ENCODE results near the gene DOCK9. TPM values are rescaled to one million over a fixed set of nuclear protein-coding genes. Genes with fewer than 3 reads are reported as not detected.

The DOCK9 gene
- total and polyA plus RNA-seq, 2 donors (not counting 3 experiments of a cell fraction or from before 2014, with no cell fraction given) = 147 to 323 TPM

GRCh38 chr13:98892077-98892476 lies 85.8 kb downstream of the DOCK9 start:
- peak; percentile 48 for DNase-seq (ENCODE audit: low read depth, low spot score)
- intact Hi-C loops (cut with micrococcal nuclease) = loop anchor here (2.0 to 5.0 kb wide), 3 partner anchors 19 to 140 kb away; partner anchors contain the start of gene DOCK9

More at GRCh38 chr13:98892077-98892476, 85.8 kb downstream of the DOCK9 start:
- H3K27ac ChIP-seq (ENCODE audit: insufficient read depth, low read depth, low read length) = no peak overlapping the region
- BruUV-seq (replicated peaks) = no TSS peak
- no peaks in the 10 kb centered on the region for H3K79me2 ChIP-seq (ENCODE audit: control insufficient read depth, insufficient read depth, low read length)
- H3K9ac ChIP-seq (replicated peaks; ENCODE audit: extremely low read depth, insufficient read depth, low read length) = no peak overlapping the region
- no peaks in the 10 kb centered on the region for H3K9me1 ChIP-seq (replicated peaks; ENCODE audit: control insufficient read depth, extremely low read depth, insufficient read depth, low read length)
- H3K4me2 ChIP-seq (ENCODE audit: insufficient read depth, low read length) = no peak overlapping the region
- H2AFZ ChIP-seq (ENCODE audit: low read depth, low read length) = no peak overlapping the region
- ChIA-PET POLR2A (no interaction called here), CTCF (interaction anchor here (0.9 to 3.8 kb wide), 4 partner anchors 16 to 142 kb away, joined by 3 to 18 read pairs (median 6); no protein-coding TSS in a partner anchor)
- no peaks in the 10 kb centered on the region for H4K20me1 ChIP-seq (replicated peaks; ENCODE audit: control insufficient read depth, extremely low read depth, insufficient read depth, low read length)
- no peak for FAIRE-seq
- dilution Hi-C loops (cut with MboI; ENCODE audit: extremely low pct_ligation_motif_present, low sequenced_read_pairs) = no loop called here
- H3K4me1 ChIP-seq (ENCODE audit: control insufficient read depth, extremely low read depth, insufficient read depth, low read length) = peaks cover 58% of the 10 kb centered on the region
- H3K4me3 ChIP-seq (replicated peaks in 1 of 3; ENCODE audit: insufficient read depth in 1 of 3, low read depth in 1 of 3, low read length in 3 of 3) = no peak overlapping the region
- H3K9me3 ChIP-seq (replicated peaks; ENCODE audit: control insufficient read depth, insufficient read depth, low read length) = no peaks in the 10 kb centered on the region
- no peak for TF ChIP-seq POLR2AphosphoS5 (IDR thresholded peaks at IDR 0.05; ENCODE audit: insufficient read depth, low read depth, low read length)
- no peak for TF ChIP-seq FOS (IDR thresholded peaks at IDR 0.05; ENCODE audit: borderline replicate concordance, insufficient read depth, low read length)
- TF ChIP-seq JUN (IDR thresholded peaks at IDR 0.05; ENCODE audit: borderline replicate concordance, insufficient read depth, insufficient read length, low read depth) = no peak
- TF ChIP-seq POLR2A (IDR thresholded peaks at IDR 0.05; ENCODE audit: low read depth, low read length) = no peak
- TF ChIP-seq MYC (IDR thresholded peaks at IDR 0.05; ENCODE audit: low read depth, low read length) = no peak
- TF ChIP-seq, protein P1, sequence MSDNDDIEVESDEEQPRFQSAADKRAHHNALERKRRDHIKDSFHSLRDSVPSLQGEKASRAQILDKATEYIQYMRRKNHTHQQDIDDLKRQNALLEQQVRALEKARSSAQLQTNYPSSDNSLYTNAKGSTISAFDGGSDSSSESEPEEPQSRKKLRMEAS (IDR thresholded peaks at IDR 0.05; ENCODE audit: insufficient read depth, insufficient read length) = no peak
- no peak for TF ChIP-seq EZH2 (IDR thresholded peaks at IDR 0.05; ENCODE audit: borderline replicate concordance, low read depth, low read length, severe bottlenecking)
- TF ChIP-seq, protein P2, sequence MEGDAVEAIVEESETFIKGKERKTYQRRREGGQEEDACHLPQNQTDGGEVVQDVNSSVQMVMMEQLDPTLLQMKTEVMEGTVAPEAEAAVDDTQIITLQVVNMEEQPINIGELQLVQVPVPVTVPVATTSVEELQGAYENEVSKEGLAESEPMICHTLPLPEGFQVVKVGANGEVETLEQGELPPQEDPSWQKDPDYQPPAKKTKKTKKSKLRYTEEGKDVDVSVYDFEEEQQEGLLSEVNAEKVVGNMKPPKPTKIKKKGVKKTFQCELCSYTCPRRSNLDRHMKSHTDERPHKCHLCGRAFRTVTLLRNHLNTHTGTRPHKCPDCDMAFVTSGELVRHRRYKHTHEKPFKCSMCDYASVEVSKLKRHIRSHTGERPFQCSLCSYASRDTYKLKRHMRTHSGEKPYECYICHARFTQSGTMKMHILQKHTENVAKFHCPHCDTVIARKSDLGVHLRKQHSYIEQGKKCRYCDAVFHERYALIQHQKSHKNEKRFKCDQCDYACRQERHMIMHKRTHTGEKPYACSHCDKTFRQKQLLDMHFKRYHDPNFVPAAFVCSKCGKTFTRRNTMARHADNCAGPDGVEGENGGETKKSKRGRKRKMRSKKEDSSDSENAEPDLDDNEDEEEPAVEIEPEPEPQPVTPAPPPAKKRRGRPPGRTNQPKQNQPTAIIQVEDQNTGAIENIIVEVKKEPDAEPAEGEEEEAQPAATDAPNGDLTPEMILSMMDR (IDR thresholded peaks at IDR 0.05; ENCODE audit: extremely low read depth in 1 of 2, insufficient read depth in 1 of 2, low read depth in 1 of 2, low read length in 2 of 2) = no peak
- no peak for TF ChIP-seq GATA2 (IDR thresholded peaks at IDR 0.05; ENCODE audit: insufficient read depth, insufficient read length, low read depth, low read length)
- H3K27me3 ChIP-seq (ENCODE audit: control insufficient read depth in 2 of 2, insufficient read depth in 2 of 2, low read length in 2 of 2) = no peaks in the 10 kb centered on the region
- H3K36me3 ChIP-seq (ENCODE audit: control insufficient read depth in 2 of 2, extremely low read depth in 1 of 2, insufficient read depth in 2 of 2, low read length in 2 of 2) = peaks cover 9 to 11% of the 10 kb centered on the region in 2 experiments

Measured in endothelial cell of umbilical vein (primary cell).